ENCODE measurements around the gene XYLT1. TPM values are rescaled to one million over a fixed set of nuclear protein-coding genes. Genes with fewer than 3 reads are reported as not detected.

Gene XYLT1
- total RNA-seq, 2 donors from 2014 or later = 24.2 to 28.6 TPM

DNA sequence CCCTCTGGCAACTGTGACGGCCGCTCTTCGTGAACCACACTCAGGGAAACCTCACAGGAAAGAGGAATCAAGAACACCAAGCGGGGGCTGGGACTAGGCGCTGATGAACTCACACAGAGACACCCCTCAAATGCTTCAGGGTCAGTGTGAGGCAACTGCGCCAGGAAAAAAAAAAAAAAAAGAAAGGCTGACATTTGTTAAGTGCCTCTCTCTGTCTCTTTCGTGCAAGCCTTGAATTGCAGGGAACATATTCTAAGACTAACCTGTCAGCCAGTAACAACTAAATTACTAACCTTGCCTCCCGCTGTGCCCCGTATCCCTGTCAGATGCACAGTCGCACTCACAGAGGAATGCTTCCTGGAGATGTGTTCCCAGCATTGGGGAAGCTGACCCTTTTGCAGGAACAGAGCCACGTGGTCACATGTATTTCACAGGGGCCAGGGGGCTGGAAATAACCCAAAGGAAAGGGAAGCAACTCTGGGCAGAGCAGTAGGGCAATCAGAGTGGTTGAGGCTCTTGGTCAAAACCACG lies 247.8 kb downstream of the XYLT1 start:
- DNase-seq = peak in 1 of 2 donors; percentile 30
- intact Hi-C loops (cut with DNase I, micrococcal nuclease) = no loop called here
- ATAC-seq = no peak

DNA sequence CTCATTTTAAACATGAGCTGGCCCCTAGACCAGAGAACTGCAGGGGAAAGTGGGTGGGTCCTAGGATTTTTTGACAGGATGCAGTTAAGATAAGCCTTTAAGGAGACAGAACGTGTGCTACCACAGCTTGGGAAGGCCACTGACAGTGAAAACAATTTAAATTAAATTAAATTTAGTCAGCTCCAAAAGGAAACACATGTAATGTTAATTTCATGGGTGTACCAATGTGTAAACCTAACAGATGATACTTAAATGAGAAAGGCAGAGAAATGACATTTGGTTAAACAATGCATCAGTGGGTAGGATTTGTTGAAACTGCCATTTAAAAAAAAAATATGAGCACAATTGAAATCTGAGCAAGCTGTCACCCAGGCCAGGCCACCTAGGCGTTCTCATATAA lies 250.8 kb downstream of the XYLT1 start:
- intact Hi-C loops (cut with DNase I, micrococcal nuclease) = no loop called here
- DNase-seq = no peak
- ATAC-seq = no peak

DNA sequence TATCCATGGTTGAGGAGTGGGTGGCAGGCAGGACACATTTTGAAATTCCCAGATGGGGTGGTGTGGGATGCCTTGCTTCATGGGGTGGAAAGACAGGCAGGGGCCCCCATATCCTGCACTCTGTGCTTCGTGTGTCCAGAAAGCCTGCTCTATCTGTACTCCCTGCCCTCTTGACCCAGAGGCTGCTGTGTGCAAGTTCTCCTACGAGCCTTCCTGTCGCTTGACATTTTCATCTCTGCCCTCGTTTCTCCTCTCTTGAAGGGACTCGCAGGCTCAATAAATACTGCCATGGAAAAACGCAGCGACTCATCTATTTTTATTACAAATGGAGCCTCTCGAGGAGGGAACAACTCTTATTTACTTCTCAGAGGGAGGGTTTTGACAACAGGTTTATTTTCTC lies 254.8 kb downstream of the XYLT1 start:
- DNase-seq (no peak), ATAC-seq (no peak)
- intact Hi-C loops (cut with DNase I, micrococcal nuclease) = no loop called here

DNA sequence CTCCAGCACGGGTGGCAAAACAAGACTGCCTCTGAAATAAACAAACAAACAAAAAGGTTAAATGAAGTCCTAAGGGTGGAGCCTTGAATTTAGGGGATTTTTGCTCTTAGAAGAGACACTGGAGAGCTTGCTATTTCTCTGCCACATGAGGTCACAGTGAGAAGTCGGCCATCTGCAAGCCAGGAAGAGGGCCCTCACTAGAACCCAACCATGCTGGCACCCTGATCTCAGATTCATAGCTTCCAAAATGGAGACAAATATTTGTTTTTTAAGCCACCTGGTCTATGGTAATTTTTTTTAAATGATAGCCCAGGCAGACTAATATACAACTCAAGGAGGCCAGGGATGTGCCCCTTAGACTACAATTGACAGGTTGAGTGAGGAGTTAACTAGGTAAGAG lies 255.5 kb downstream of the XYLT1 start:
- ATAC-seq (no peak), DNase-seq (no peak)
- intact Hi-C loops (cut with DNase I, micrococcal nuclease) = no loop called here

DNA sequence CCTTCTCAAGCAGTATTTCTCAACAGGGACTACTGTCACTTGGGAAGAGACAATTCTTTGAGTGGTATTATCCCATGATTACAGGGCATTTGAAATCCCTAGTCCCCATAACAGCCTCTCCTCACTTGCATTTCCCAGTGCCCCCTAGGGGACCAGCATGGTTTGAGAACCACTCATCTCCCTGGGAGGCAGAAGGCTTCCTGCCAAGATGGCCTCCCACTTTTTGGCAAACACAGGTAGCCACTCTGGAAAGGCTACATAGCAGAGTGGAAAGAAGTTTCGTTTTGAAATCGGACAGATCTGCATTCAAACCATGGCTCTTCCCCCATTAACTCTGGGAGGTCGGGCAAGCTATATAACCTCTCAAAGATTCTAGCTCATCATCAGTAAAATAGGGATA lies 256.8 kb downstream of the XYLT1 start:
- ATAC-seq (no peak), DNase-seq (no peak)
- intact Hi-C loops (cut with DNase I, micrococcal nuclease) = no loop called here

DNA sequence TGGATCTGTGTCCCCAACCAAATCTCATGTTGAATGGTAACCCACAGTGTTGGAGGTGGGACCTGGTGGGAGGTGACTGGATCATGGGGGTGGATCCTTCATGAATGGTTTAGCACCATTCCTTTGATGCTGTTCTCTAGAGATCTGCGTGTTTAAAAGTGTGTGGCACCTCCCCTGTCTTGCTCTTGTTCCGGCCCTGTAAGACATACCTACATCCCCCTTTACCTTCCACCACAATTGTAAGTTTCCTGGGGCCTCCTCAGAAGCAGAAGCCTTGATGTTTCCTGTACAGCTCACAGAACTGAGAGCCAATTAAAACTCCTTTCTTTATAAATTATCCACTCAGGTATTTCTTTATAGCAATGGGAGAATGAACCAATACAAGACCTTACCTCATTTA lies 257.7 kb downstream of the XYLT1 start:
- DNase-seq (no peak), ATAC-seq (no peak)
- intact Hi-C loops (cut with DNase I, micrococcal nuclease) = no loop called here

DNA sequence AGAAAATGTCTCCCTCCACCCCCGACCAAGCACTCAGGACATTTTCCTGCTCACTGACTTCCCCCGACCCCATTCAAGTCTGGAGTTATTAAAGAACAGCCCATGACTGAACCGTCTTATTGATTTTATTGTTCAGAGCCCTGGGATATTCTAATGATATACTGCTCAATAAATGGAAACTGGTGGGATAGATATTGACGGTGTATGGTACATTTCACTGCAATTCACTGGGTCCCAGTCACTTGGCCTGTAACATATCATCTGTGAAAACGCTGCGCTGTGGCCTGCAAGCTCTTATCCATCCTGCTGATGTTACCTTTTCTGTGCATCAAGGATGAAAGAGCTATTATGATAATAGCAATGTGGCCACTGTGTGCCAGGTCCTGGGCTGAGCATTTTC lies 258.2 kb downstream of the XYLT1 start:
- DNase-seq (no peak), ATAC-seq (no peak)
- intact Hi-C loops (cut with DNase I, micrococcal nuclease) = no loop called here

DNA sequence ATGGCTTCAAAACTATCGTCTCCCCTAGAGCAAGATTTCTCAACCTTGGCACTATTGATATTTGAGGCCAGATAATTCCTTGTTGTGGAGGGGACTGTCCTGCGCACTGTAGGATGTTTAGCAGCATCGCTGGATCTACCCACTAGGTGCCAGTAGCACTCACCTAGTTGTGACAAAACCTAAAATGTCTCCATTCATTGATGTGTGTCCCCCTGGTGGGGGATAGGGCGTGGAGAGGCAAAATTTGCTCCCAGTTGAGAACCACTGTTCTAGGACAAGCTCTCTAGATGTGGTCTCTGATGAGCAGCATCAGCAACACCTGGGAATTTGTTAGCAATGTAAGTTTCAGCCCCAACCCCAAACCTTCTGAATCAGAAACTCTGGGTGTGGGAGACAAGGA lies 259.0 kb downstream of the XYLT1 start:
- ATAC-seq (no peak), DNase-seq (no peak)
- intact Hi-C loops (cut with DNase I, micrococcal nuclease) = no loop called here

DNA sequence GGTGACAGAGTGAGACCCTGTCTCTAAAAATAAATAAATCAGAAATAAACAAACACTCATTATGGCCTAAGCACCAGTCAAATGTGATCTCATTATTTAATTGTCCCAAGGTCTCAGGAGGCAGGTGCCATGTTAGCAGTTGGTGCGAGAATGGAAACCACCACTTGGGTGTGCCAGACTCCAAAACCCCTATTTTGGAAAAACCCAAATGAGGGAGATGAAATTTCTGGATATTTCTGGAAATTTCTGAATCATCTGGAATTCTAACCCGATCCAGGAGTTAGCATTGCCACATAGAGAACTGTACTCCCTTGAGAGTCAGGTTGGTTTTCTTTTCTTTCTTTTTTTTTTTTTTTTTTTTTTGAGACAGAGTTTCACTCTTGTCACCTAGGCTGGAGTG lies 264.0 kb downstream of the XYLT1 start:
- no peak for ATAC-seq
- intact Hi-C loops (cut with DNase I, micrococcal nuclease) = no loop called here
- no peak for DNase-seq

DNA sequence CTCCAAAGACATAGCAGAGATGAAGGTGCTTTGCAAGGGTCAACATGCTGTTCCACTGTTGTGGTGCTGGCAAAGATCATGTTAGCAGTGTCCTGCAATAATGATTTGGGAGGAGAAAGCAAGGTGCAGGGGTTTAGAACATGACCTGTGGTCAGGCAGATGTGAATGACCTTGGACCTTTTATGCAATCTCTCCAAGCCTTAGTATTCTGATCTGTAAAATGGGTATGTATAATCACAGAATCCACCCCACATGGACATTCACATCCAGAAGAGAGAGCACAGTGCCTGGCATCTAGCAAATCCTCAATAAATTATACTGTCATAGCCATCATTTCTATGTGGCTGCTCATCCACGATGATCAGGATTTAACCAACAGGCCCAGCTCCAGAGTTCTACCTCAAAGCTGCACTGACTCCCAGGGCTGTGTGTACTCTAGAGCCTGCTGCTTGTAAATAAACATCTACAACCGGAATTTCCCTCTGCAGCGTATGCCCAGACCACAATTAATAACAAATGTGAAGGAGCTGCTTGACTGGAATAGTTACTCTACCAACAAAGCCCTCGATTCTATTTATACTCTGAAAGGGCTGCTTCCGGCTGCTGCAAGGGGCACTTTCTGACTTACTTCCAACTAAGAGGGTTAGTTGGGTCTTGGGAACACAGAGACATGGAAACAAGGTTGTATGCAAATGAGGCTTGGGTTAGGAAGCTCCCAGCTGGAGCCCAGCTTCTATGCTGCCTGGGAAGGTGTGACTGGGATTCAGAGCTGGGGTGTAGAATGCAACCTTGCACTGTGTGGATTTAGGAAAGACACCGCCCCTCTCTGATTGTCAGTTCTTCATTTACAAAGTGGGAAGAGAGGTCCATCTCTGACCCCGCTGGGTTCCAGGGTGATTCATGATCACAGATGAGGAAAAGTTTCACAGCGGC lies 265.2 kb downstream of the XYLT1 start:
- DNase-seq (no peak), ATAC-seq (no peak)
- intact Hi-C loops (cut with DNase I, micrococcal nuclease) = no loop called here

DNA sequence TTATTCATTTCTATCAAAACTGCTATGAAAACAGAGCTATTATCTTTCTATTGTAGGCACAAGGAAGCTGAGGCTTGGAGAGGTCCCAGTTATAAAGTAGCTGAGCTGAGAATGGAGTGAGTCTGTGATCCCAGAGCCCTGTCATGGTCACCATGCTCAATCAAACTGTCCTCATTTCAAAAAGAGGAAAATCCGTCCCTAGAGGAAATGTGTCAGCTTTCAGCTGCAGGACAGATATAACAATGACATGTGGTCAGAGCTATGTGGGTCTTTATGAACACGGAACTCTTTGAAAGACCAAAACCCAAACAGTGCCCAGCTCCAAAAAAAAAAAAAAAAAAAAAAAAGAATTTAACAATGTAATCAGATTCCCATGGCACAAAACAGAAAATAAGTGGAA lies 266.1 kb downstream of the XYLT1 start:
- intact Hi-C loops (cut with DNase I, micrococcal nuclease) = no loop called here
- no peak for ATAC-seq
- DNase-seq = no peak

DNA sequence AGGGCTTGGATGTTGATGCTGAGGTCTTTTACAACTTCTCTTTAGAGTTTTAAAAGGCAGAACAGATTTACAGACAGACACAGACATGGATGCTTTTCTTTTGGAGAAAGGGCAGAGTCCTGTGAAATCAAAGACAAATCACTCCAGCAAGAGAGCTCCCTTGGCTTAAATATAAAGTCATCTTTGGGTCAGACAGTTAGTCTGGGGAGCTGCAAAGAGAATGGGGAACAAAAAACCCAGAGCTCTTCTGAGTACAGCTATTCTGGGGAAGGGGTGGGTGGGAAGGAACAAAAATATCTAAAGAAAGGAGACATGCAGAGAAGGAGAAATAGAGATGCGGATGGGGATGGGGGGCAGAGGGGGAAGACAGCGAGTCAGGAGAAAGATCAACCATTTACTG lies 266.6 kb downstream of the XYLT1 start:
- intact Hi-C loops (cut with DNase I, micrococcal nuclease) = no loop called here

DNA sequence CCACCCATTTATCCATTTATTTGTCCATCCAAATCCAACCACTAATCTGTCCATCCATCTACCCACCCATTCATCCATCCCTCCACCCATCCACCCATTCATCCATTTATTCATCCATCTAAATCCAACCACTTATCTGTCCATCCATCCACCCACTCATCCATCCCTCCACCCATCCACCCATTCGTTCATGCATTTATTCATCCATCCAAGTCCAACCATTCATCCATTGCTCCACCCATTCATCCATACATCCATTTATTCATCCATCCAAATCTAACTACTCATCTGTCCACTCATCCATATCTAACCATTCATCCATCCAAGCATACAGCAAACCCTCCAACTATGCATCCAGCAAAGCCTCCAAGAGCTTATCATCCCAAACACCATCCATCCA lies 267.3 kb downstream of the XYLT1 start:
- intact Hi-C loops (cut with DNase I, micrococcal nuclease) = no loop called here
- DNase-seq (no peak), ATAC-seq (no peak)

More for the DNA sequence above, 266.6 kb downstream of the XYLT1 start:
- no peak for ATAC-seq
- DNase-seq = no peak

DNA sequence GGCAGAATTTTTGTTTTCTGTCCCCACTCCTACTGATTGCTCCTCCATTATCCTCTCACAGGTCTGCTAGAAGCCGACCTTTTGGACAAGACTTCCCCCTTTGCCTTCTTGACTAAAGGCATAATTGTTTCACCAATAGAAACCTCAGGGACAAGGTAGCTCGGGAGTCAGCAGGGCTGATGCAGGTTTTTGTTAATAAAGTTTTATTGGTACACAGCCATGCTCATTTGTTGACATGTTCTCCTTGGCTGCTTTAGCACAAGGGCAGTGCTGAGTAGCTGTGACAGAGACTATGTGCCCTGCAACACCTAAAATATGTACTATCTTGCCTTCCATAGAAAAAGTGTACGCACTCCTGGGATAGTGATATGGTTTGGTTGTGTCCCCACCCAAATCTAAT lies 271.6 kb downstream of the XYLT1 start:
- intact Hi-C loops (cut with DNase I, micrococcal nuclease) = loop anchor here in 1 of 2 donors (5.0 kb wide), 1 partner anchor 268 kb away; no protein-coding TSS in a partner anchor
- DNase-seq (no peak), ATAC-seq (no peak)

DNA sequence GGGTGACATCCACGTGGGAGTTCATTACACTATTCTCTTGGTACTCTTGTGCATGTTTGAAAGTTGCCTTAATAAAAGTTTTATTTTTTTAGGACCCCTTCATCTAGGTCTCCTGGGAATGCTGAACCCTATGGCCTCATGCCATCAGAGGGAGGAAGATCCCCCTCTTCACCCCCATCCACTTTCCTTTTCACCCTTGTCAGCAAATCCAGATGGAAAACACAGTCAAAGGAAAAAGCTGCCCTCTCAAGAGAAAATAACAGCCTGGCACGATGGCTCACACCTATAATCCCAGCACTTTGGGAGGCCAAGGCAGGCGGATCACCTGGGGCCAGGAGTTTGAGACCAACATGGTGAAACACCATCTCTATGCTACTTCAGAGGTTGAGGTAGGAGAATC lies 274.2 kb downstream of the XYLT1 start:
- intact Hi-C loops (cut with DNase I, micrococcal nuclease) = loop anchor here in 1 of 2 donors (5.0 kb wide), 1 partner anchor 271 kb away; no protein-coding TSS in a partner anchor
- ATAC-seq (no peak), DNase-seq (no peak)

DNA sequence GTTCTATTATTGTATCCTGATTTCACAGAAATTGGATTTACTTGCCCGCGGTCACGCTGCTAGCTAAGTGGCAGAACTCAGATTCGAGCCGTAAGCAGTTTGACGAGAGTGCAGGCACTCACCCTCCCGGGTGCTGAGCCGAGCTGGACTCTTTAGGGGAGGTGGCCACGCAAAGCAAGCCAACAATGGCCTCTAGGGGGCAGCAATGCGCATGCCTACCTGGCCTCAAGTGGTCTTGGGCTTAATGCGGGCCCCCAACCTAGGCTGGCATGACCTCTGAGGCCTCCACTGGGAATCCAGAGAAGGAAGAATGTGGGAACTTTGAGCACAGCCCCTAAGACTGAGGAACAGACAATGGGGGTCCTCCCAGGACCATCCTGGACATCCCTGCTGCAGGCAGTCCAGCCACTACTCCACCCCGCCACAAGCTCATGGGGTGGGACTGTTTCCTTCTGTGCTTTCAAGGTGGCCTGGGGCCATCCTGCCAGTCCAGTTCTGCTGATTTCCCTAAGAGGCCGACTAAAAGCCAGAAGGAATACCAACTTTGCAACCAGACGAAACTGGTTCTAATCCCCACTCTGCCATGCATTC lies 276.5 kb downstream of the XYLT1 start:
- peak; percentile 30 to 78 for DNase-seq

DNA sequence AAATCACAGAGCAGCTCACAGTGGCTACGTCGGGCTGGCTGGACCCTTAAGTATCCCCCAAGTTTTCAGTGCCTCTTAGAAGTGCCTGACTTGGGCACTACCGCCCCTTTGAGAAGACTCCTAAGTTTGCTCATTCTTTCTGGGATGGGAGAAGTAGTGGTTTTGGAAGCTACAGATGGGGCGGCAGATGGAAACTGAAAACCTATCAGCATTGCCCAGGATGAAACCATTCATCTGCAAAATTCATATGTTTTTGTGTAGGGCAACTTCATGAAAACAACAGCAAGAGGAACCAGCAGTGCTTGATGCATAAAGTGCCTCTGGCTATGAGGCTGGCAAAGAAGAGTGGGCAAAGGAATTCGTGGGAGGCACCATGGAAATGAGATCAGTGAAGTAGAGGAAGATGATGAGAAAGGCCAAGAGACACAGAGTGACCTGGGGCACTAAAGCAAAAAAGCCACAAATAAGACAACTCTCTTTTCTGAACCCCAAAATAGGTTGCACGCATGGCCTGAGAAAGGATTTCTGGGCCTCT lies 277.1 kb downstream of the XYLT1 start:
- intact Hi-C loops (cut with DNase I, micrococcal nuclease) = no loop called here
- DNase-seq (no peak), ATAC-seq (no peak)

More for the DNA sequence above, 276.5 kb downstream of the XYLT1 start:
- intact Hi-C loops (cut with DNase I, micrococcal nuclease) = no loop called here
- ATAC-seq = peak; percentile 61

DNA sequence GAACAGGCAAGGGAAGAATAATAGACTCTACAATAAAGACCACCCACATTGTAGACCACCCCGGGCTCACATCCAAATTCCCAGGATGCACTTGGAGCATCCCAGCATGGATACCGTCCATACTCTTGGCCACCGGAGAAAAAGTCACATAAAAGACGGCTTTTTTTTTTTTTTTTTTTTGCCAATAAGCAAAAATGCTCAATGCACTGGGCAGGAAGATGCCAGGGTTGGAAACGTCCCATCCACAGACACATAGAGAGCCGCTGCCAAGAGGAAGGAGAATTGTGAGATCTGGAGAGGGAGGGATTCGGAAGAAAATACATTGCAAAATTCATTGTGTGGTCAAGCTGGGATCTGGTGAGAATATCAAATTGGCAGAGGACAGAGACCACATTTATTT lies 286.7 kb downstream of the XYLT1 start:
- ATAC-seq (no peak), DNase-seq (no peak)
- intact Hi-C loops (cut with DNase I, micrococcal nuclease) = no loop called here

DNA sequence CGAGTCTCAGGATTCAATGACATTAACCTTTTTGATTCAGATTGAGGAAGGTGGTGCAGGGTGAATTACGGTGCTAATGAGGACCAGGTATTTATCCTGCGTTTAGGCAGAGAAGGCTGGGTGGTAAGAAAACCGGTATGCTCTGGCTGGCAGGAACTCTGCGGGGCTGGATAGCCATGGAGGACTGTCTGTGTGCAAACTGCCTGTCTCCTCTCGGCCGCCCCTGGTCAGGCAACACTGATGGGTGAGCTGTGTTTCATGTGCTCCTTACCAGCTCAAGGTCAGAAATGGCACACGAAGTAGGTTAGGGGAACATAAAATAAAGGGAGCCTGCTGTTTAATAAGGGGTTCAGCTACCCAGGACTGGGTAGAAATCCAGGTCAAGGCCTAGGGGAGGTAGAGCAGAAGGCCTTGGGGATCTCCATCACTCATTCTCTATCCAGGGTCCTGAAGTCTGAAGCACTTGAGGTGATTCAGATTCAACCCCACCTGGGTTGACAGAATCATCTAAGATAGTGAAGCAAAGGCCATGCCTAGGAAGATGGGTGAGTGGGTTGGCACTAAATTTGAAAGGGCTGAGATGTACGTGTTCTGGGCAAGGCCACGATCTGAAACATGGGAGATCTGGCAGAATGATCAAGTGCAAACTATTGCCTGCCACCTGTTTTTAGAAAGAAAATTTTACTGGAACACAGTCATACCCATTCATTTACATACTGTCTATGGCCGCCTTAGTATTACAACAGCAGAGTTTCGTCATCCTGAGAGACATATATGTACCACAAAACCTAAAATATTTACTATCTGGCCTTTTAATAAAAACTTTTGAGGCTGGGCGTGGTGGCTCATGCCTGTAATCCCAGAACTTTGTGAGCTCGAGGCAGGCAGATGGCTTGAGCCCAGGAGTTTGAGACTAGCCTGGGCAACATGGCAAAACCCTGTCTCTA lies 292.5 kb downstream of the XYLT1 start:
- DNase-seq (no peak), ATAC-seq (no peak)
- intact Hi-C loops (cut with DNase I, micrococcal nuclease) = no loop called here

Measured in left colon (tissue), 2 donors.